Testis (tissue), 3 donors: Measurements from ENCODE around the gene UBE2Z. TPM values are rescaled to one million over a fixed set of nuclear protein-coding genes. Genes with fewer than 3 reads are reported as not detected.
A peak's percentile ranks its signal among the peaks of the same experiment; 100 is the strongest.

ENCODE experiments used
- DNase-seq: peaks from one replicate; pipeline ENCODE4 v3.0.0-alpha.2; 2019
- H3K27ac ChIP-seq, 2 donors: fragments of 200-600 bp; sonication (generic); one replicate each; pipeline ENCODE4 v1.5.1; 2019
- H3K27me3 ChIP-seq: fragments of 200-600 bp; sonication (generic); one replicate; pipeline ENCODE4 v1.5.1; 2019
- H3K36me3 ChIP-seq: fragments of 200-600 bp; sonication (generic); one replicate; pipeline ENCODE4 v1.5.1; 2017; ENCODE audit warnings: low read depth; ENCODE audit errors: missing control alignments
- H3K4me1 ChIP-seq: fragments of 200-600 bp; sonication (generic); one replicate; pipeline ENCODE4 v1.5.1; 2019
- H3K4me3 ChIP-seq, 2 donors: fragments of 200-600 bp; sonication (generic); one replicate each; pipeline ENCODE4 v1.5.1; 2017 to 2019
- H3K9me3 ChIP-seq: fragments of 200-600 bp; sonication (generic); one replicate; pipeline ENCODE4 v1.5.1; 2017
- POLR2A ChIP-seq: fragments of 450-650 bp; IDR thresholded peaks from one replicate; pipeline ENCODE4 v1.6.1; 2017; ENCODE audit warnings: antibody characterized with exemption, mild to moderate bottlenecking, moderate library complexity
- WGBS, 2 donors: methylation state at CpG; one replicate each; pipeline ENCODE4 v1.1.5; 2018; 5-methylcytosine and 5-hydroxymethylcytosine counted together
- intact Hi-C: fragments of 100-400 bp; cut with DNase I; formaldehyde crosslinking; loops from one replicate; pipeline ENCODE4 v1.15.1; 2023; ENCODE audit warnings: low total_unique reads
- polyA plus RNA-seq: library from polyadenylated mRNA; stranded (reverse); fragments of 350-450 nt; fragmentation: Illumina TruSeq; extraction: RNeasy Lipid Tissue Mini Kit (QIAGEN cat#74804); gene quantifications from one replicate; pipeline ENCODE4 v1.2.3, GENCODE V29; 2014; ENCODE audit warnings: low read depth, low replicate concordance; ENCODE audit not compliant: insufficient read depth
- total RNA-seq, 2 donors: library from RNA; depleted of rRNA; stranded (reverse); fragments of >200 nt; gene quantifications; one replicate each; pipeline ENCODE4 v1.2.3, GENCODE V29; 2016
- TF ChIP-seq, protein P1 (sequence below), 3 experiments: fragments of 450-650 bp in 2 of 3; fragments of 200-600 bp in 1 of 3; sonication (generic) in 1 of 3; IDR thresholded peaks; one replicate each; pipeline ENCODE4 v1.5.1; 2016 to 2019; ENCODE audit warnings: antibody characterized with exemption in 3 of 3, mild to moderate bottlenecking in 2 of 3, moderate library complexity in 1 of 3

The UBE2Z gene
- total and polyA plus RNA-seq, 3 donors from 2014 or later = 74.6 to 107 (median 82.3) TPM

DNA sequence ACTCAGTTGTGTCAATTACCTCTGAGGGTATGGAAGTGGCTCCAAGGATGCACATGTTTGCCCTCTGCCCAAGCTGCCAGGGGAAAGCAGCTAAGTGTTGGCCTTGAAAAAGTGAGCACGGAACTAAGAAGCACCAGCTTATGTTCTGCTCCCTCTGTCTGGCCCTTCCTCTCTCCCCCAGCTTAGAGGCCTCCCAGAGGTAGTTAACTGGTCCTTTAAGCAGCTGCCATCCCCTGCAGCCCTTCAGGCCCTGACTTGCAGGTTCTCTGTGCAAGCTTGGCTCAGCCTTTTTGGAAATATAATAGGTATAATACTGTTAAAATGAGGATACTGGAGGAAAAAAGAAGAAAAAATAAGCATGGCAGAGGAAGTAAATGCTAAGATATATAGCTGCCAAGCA lies 7.0 kb upstream of the UBE2Z start:
- intact Hi-C loops = no loop called here
- no peaks in the 10 kb centered on the region for H3K27me3 ChIP-seq
- no peak overlapping the region for H3K4me3 ChIP-seq
- DNase-seq = no peak
- no peak overlapping the region for H3K27ac ChIP-seq
- TF ChIP-seq, protein P1, sequence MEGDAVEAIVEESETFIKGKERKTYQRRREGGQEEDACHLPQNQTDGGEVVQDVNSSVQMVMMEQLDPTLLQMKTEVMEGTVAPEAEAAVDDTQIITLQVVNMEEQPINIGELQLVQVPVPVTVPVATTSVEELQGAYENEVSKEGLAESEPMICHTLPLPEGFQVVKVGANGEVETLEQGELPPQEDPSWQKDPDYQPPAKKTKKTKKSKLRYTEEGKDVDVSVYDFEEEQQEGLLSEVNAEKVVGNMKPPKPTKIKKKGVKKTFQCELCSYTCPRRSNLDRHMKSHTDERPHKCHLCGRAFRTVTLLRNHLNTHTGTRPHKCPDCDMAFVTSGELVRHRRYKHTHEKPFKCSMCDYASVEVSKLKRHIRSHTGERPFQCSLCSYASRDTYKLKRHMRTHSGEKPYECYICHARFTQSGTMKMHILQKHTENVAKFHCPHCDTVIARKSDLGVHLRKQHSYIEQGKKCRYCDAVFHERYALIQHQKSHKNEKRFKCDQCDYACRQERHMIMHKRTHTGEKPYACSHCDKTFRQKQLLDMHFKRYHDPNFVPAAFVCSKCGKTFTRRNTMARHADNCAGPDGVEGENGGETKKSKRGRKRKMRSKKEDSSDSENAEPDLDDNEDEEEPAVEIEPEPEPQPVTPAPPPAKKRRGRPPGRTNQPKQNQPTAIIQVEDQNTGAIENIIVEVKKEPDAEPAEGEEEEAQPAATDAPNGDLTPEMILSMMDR (IDR thresholded peaks at IDR 0.05) = no peak
- TF ChIP-seq POLR2A = no peak
- no peaks in the 10 kb centered on the region for H3K36me3 ChIP-seq
- WGBS, 2 donors = 27 to 38% methylated on average over 1 of the region's 1 CpG
- no peaks in the 10 kb centered on the region for H3K4me1 ChIP-seq
- no peaks in the 10 kb centered on the region for H3K9me3 ChIP-seq

DNA sequence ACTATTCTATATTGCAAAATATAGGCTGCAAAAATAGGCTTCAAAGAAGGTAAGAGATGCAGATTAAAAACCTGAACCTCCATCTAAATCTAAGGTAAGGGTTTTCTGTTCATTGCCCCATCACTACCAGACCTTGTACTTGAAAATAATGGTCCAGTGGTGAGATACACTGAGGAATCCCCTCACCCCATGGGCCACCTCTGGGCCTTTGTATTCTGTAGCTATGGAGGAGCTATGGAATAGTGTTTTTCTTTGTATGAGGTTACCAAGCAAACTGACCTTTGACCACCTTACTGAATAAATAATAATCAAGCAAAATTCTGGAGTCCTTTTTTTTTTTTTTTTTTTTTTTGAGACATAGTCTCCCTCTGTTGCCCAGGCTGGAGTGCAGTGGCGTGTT lies 4.8 kb upstream of the UBE2Z start:
- H3K4me1 ChIP-seq = peaks cover 3% of the 10 kb centered on the region
- no peak overlapping the region for H3K4me3 ChIP-seq
- intact Hi-C loops = no loop called here
- H3K36me3 ChIP-seq = no peaks in the 10 kb centered on the region
- H3K27me3 ChIP-seq = no peaks in the 10 kb centered on the region
- TF ChIP-seq, protein P1 (IDR thresholded peaks at IDR 0.05) = no peak
- TF ChIP-seq POLR2A = no peak
- no peak for DNase-seq
- H3K27ac ChIP-seq = no peak overlapping the region
- WGBS, 2 donors = 90 to 94% methylated on average over 1 of the region's 1 CpG
- no peaks in the 10 kb centered on the region for H3K9me3 ChIP-seq

DNA sequence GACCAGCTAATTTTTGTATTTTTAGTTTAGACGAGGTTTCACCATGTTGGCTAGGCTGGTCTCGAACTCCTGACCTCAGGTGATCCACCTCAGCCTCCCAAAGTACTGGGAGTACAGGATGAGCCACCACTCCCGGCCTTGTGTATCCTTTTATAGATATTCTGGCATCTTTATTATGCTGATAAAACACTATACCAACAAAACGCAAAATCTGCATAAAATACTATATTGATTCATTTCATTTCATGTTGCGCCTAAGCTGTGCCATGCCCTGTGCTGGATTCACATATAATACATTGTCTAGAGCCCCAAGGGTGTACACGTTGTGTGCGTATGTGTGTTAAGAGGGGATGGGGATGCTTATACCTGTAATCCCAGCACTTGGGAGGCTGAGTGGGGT lies 3.8 kb upstream of the UBE2Z start:
- peaks cover 5% of the 10 kb centered on the region for H3K4me1 ChIP-seq
- WGBS, 2 donors = 83 to 87% methylated on average over 7 of the region's 7 CpGs
- no peak for DNase-seq
- no peak overlapping the region for H3K27ac ChIP-seq
- intact Hi-C loops = no loop called here
- no peaks in the 10 kb centered on the region for H3K36me3 ChIP-seq
- no peaks in the 10 kb centered on the region for H3K27me3 ChIP-seq
- H3K9me3 ChIP-seq = no peaks in the 10 kb centered on the region
- H3K4me3 ChIP-seq = no peak overlapping the region
- TF ChIP-seq, protein P1 (IDR thresholded peaks at IDR 0.05) = no peak
- TF ChIP-seq POLR2A = no peak

DNA sequence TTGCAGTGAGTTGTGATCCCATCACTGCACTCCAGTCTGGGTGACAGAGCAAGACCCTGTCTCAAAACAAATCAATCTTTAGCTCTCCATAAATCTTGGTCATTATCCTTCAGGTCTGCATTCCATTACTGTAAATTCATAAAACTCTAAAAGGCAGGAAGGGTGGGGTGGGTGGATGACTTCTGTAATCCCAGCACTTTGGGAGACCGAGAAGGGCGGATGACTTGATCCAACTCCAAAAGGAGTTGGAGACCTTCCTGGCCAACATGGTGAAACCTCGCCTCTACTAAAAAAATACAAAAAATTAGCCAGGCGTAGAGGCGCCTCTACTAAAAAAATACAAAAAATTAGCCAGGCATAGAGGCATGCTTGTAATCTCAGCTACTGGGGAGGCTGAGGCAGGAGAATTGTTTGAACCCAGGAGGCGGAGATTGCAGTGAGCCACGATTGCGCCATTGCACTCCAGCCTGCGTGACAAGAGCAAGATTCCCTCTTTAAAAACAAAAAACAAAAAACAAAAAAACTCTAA lies 2.2 kb upstream of the UBE2Z start:
- intact Hi-C loops = no loop called here
- H3K4me3 ChIP-seq = no peak overlapping the region
- WGBS, 2 donors = 73 to 85% methylated on average over 9 of the region's 9 CpGs
- H3K36me3 ChIP-seq = no peaks in the 10 kb centered on the region
- DNase-seq = no peak
- H3K4me1 ChIP-seq = peaks cover 21% of the 10 kb centered on the region
- H3K27me3 ChIP-seq = no peaks in the 10 kb centered on the region
- no peak overlapping the region for H3K27ac ChIP-seq
- TF ChIP-seq, protein P1 (IDR thresholded peaks at IDR 0.05) = no peak
- no peak for TF ChIP-seq POLR2A
- no peaks in the 10 kb centered on the region for H3K9me3 ChIP-seq

DNA sequence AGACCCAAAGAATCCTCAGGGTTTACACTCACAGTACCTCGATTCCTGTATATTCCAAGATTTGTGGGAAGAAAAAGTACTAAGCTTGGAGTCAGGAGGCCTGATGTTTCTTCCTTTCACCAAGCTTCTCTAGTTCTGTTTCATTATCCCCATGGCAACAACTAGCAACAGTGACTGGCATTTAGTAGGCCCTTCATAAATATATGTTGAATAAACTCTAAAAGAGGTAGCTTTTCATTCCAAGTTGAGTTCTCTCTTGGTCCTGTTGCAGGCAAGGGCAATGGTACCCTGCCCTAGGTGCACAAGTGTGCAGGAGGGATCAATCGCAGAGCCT lies 527 bp upstream of the UBE2Z start:
- H3K4me1 ChIP-seq = peaks cover 21% of the 10 kb centered on the region
- no peaks in the 10 kb centered on the region for H3K36me3 ChIP-seq
- H3K27me3 ChIP-seq = no peaks in the 10 kb centered on the region
- H3K27ac ChIP-seq = peak overlapping the region; percentile 55 to 93
- no peaks in the 10 kb centered on the region for H3K9me3 ChIP-seq
- intact Hi-C loops = no loop called here
- TF ChIP-seq, protein P1 (IDR thresholded peaks at IDR 0.05) = no peak
- TF ChIP-seq POLR2A = no peak
- no peak for DNase-seq
- peak overlapping the region; percentile 81 to 82 for H3K4me3 ChIP-seq
- WGBS, 2 donors = 32 to 37% methylated on average over 1 to 2 of the region's 2 CpGs
